HG02870 (cell line): ENCODE data around the gene SF3B1.
"Not testable (repeated sequence)": the region's sequence is repeated elsewhere in the genome, so short reads cannot be mapped to it uniquely, and the experiment has no call there.

Source experiments
- ATAC-seq: cut with Tn5 transposase; IDR thresholded peaks from one replicate; pipeline ENCODE4 v1.9.1; 2021; ENCODE audit warnings: mild to moderate bottlenecking, moderate library complexity; ENCODE audit not compliant: unreplicated experiment

SF3B1 gene

DNA sequence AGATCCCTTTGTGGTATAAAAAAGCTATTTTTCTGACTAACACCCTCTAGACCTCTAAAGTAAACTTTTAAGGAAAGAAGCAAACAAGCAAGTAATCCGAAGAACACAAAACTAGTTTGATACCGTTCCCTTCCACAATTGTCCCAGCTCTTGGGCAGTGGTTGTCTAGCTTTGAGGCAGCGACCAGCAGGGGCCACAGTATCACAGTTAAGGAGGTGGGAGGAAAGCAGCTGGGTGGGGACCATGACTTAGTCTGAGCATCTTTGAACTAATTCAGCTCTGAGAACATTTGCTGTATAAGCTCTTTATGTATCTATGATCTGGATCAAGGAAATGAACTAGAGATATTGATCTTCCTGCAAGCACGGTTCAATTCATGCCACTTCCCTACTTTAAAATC is 51.0 kb downstream of the SF3B1 start:
- ATAC-seq, result no peak

DNA sequence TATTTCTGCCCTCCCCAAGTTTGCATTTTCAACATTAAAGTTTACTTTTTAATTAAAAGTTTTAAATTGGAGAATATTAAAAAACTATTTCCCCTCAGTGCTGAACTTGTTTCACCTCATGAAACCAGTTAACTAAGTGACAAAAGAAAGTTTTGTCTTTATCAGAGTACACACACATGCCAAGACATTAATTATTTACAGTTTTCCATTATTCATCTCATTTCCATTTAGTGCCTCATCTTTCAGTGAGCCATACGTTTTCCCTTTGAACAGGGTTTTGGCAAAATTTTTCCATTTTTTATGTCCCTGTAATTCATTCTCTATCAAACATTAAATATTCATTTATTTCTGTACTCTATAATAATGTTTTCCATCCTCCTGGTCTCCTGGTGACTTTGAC is 53.2 kb downstream of the SF3B1 start:
- no peak for ATAC-seq

DNA sequence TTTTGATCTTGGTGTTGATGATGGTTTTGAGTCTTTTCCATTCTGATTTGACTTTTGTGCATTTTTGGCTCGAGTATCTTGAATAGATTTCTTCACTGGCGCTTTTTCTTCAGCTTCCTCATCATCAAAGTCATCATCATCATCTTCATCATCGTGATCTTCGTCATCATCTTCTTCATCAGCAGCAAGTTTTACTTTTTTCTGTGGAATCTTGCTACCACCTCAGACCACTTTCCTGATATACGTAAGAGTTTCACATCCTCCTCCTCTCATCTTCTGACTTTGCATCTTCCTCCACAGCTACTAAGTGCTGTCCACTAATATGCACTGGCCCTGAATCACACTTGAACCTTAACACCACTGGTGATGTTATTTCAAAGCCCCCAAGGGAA is 54.9 kb downstream of the SF3B1 start:
- not testable (repeated sequence) for ATAC-seq

DNA sequence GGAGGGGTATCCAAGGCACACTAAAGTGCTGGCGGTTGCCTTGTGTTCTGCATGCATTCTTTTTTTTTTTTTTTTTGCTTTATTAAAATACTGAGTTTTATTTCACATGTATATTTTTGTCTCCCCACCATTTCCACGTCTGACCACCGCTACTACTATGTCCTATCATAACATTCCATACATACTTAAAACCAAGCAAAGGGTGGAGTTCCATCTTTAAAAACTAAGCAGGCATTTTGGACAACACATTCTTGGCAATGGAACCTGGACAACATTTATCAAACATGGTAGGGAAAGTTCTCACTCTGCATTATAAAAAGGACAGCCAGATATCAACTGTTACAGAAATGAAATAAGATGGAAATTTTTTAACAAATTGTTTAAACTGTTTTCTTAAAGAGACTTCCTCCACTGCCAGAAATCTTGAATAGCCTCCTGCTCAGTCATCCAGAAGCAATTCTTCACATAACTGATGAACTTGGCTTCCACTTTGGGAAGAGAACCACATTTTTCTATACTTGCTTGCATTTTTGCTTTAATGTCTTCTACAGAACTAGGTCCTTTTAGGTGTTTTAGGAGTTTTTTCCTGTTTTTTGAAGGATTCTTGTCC is 55.4 kb downstream of the SF3B1 start:
- not testable (repeated sequence) for ATAC-seq

DNA sequence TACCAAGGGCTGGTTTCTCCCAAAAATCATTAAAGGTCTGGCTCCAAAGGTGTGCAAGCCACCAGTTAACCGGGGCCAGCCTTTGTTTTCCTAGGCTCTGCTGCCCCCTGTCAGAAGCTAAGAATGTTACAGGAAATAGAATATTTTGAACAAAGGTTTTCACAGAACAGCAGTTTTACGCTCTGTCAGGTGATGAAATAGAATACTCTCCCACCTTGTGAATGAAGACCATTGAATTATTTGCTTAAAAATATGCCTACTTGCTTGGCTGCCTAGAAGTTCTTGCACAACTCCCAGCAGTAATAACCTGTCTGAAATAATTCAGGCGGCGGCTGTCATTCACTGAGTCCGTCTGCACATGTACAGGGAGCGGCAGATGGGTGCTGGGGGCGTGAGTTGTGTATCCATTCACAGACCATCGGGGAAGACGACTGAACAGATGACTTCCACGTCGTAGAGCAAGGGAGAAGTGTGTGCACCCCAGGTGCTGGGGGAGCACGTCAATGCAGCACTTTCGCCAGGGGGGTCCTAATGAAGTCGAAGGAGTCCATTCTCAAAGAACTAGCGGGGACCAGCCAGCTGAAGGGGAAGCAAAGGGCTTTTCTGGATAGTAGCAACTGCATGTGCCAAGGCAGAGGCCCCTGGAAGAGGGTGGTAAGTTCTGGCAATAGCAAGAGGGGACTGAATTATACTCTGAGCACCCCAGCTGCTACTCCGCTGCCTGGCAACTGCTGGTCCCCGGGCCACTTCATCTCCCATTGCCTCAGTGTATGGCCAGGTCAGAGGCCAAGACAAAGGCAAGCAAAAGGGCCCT is 56.1 kb downstream of the SF3B1 start:
- no peak for ATAC-seq

DNA sequence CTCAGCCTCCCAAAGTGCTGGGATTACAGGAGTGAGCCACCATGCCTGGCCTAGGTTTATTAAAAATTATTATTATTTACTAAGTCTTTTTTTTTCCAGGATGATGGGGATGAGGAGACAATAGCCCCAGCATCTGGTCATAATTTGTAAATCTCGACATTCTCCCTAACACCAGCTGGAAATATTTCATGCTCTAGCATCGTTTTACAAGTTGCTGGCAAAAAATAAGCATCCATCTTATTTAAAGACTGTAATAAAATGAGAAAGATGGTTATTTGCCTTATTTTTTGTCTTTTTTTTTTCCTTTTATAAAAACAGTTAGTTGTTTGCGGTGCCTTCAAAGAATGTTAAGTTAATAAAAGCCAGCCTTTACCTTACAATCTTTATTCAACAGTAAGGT is 56.7 kb downstream of the SF3B1 start:
- no peak for ATAC-seq

DNA sequence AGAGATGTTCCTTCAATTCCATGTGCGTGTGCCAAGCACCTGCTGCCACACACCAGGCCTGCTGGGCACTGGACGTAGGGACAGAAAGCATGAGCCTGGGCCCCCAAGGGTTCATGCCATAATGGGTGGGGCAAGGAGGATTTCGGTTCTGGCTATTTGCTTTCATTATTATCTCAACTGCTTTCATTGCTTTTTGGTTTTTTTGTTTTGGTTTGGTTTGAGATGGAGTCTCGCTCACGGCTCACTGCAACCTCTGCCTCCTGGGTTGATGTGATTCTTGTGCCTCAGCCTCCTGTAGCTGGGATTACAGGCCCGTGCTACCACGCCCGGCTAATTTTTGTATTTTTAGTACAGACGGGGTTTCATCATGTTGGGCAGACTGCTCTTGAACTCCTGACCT is 57.2 kb downstream of the SF3B1 start:
- ATAC-seq, result no peak

DNA sequence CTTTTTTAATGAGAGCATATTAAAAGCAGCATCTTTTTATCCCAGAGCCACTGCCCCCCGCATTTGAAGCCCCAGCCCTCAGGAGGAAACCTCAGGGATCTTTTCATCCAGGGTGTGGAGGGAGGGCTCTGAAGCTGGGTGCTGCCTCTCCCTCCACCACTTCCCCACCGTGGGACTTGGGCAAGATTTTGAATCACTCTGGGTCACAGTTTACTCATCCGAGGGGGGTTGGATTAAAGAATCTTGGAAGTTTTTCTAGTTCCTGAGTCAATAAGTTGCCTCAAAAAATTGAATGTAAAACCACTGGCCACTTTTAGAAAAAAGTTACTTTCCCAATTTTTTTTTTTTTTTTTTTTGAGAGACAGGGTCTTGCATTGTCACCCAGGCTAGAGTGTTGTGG is 62.2 kb downstream of the SF3B1 start:
- no peak for ATAC-seq

DNA sequence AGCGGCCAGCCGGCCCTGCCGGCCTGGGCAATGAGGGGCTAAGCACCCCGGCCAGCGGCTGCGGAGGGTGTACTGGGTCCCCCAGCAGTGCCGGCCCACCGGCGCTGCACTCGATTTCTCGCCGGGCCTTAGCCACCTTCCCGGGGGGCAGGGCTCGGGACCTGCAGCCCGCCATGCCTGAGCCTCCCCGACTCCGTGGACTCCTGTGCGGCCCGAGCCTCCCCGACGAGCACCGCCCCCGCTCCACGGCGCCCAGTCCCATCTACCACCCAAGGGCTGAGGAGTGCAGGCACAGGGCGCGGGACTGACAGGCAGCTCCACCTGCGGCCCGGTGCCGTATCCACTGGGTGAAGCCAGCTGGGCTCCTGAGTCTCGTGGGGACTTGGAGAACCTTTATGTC is 64.2 kb downstream of the SF3B1 start:
- not testable (repeated sequence) for ATAC-seq

DNA sequence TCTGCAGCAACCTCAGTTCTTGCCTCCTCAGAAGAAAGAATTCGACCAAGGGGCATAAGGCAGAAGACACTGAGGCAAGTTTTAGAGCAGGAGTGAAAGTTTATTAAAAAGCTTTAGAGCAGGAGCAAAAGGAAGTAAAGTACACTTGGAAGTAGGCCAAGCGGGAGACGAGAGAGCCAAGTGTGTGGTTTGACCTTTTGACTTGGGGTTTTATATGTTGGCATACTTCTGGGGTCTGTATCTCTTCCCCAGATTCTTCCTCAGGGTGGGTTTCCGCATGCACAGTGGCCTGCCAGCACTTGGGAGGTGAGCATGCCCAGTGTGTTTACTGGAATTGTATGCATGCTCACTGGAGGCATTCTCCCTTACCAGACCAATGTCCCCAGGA is 64.9 kb downstream of the SF3B1 start:
- no peak for ATAC-seq

DNA sequence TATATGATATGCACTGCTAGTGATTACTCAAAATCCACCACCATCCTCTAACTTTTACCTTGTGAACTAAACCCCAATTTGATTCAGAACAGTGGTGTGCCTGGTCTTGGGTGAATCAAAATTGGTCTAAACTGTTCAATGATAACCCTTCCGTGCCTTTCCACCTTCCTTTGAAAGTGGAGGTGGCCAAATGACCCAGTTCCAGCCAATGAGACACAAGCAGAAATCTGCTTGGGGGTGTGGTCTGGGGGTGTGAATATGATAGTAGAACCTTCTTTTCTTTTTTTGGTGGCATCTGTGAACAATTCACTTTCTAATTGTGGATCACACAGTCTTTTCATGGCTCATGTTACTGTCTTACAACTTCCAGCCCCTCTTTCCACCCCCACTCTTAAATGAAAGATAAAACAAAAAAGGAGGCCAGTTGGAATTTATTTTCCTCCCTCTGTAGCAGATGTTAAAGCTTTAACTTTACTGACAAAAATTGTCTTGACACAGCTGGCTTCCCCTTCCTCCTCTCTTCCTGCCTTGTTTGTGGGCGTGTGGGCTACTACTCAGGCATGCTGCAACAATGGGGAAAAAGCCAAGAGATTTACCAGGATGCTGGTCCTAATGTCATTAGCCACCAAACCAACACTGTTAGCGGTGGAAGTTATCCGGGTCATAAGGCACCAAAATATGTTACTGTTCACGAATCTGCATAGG is 65.4 kb downstream of the SF3B1 start:
- ATAC-seq, result no peak

DNA sequence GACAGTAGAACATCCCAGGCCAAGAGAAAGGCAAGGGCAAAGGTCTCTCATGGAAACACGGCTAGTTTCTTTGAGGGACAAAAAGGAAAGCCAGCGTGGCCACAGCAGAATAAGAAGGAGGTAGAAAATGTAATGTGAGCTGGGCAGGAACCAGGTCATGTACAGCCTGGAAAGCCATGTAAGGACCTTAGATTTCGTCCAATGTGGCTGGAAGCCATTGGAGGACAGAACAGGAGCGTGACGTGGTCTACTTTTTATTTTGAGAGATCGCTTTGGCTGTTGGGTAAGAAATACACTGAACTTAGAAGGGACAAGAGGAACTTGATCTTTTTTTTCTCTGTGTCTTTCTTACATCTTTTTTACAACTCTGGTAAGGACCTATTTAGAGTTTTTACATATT is 66.4 kb downstream of the SF3B1 start:
- no peak for ATAC-seq

DNA sequence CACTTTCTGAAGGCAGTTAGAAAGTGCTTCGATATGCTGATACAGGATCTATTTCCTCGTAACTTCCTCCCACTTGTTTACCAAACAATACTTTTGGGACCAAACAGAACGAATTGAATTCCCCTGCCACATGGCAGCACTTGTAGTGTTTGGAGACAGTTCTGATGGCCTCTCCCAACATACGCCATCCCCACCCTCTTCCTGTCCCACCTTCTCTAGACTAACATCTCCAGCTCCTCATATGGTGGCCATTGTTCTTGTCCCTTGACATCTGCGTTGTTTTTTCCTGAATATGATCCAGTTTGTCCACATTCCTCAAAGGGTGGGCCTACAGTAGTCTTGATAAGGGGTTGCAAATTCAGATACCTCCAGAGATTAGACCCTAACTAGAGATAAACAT is 70.8 kb downstream of the SF3B1 start:
- ATAC-seq, result no peak

DNA sequence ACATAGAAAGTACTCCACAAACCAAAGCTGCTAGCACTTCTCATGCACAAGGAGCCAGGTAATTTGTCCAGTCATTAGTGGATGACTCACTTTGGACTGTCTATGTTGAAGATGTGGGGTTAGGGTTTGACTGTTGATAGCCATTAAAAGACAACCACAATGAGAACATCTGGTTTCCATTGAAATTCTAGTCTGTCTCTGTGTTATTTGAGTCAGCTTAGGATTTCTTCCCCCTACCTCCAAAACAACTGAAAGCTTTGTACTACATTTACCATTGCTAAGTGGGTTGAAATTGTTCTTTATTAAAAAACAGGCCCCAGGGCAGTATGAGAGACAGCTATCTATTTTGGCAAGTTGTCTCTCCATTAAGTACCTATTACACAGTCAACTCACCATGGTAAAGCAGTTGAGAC is 74.1 kb downstream of the SF3B1 start:
- peak; percentile 95 for ATAC-seq

DNA sequence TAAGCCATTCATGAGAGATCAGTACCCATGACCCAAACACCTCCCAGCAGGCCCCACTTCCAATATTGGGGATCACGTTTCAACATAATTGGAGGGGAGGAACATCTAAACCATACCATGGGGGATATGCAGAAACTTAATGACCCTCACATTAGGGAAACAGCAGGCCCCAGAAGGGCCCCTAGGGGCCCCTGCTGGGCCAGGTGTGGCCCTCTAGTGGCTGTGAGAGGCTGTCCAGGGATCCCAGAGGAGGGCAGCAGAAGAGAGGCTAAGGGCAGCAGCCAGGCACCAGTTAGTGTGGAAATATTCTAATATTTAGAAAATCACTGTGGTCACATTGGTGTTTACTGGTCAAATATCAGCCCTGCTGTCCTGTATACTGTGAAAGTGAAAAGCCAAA is 75.0 kb downstream of the SF3B1 start:
- ATAC-seq, result no peak

DNA sequence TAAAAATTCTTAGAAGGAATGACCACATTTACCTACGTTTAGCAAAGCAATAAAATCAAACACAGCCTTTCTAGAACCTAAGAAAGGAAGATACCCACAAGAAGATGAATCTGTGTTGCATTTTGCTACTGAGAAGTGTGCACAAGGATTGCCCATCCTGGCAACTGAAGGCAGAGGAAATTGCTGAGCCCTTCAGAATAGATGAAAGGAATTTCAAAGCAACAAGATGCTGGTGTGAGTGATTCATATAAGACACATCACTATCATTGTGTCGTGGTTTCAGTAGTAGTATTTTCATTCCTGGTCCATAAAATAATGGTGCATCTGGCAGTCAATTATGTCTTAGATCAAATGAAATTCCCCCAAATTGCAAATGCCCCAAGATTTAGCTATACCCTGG is 75.9 kb downstream of the SF3B1 start:
- no peak for ATAC-seq

DNA sequence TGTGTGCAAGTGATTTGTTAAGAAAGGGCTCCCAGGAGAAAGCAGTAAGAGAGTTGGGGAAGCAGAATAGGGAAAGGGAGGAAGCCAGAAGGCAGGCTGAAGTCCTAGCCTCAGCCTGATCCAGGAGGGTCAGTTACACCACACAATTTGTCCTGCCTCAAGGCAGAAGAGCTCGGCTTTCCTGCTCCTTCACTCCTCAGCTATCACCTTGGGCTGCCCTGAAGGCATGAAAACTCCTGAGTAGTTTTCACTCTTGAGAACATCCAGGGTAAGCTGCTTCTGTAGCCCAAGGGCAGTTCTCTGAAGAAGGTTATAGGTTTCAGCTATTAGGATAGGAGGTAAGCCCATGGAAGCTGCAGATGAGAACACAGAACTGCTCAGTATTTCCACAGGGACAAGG is 76.8 kb downstream of the SF3B1 start:
- ATAC-seq, result no peak

DNA sequence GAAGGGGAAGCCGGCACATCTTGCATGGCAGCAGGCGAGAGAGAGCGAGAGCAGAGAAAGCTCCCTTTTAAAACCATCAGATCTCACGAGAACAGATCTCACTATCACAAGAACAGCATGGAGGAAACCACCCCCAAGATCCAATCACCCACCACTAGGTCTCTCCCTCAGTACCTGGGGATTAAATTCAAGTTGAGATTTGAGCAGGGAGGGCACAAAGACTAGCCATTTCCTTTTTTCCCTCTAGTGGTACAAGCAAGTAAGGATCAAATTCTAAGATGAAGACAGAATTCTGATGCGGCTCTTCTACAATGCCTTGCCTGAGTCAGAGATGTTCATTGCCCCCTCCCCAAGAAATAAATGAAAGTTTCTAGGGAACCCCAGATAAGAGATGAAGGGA is 78.7 kb downstream of the SF3B1 start:
- no peak for ATAC-seq

DNA sequence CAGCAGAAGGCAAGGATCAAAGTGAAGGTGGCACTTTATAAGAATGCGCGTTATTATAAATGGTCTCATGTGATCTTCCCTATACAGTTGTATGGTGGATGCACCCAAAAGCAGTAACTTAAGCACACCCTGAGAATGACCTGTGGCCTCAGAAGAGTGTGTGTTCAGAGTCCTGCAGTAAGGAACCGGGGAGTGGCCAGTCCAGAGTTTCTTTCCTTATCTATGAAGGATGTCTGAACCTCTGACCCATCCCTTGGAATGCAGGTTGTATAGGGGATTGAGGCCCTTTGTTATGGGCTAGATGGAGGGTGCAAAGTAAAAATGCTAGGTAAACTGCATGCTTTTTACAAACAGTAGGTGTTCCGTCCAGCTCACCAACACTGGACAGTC is 80.7 kb downstream of the SF3B1 start:
- ATAC-seq, result no peak

DNA sequence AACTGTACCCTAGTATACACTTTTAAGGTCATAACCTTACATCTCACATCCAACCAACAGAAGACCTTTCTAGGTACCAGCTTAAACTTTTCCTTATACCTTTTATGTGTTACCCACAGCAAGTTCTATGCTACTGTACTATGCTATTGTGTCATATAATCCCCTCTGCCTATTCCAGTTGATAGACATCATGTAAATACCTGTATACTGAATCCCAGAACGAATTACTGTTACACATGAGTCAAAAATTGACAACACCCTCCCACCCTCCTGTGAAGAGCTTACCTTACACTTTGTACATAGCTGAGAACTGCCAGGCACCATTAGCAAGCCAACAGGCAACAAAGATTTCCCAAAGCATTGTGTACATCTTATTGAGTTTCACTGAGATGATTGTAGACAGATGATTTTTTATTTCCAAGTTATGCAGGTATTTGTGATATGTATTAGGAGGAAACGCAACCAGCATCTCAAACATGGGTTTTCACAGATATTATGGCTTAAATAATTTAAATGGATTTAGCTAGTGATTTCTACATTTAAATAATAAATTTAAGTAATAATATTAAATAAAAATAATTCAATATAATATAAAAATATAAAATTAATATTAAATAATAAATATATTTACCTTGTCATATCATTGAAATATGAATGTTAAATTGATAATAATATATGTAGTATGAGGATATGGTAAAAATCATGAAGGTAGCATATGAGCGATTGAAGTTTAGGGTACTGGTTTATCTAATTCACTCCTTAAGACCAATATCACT is 81.2 kb downstream of the SF3B1 start:
- no peak for ATAC-seq

DNA sequence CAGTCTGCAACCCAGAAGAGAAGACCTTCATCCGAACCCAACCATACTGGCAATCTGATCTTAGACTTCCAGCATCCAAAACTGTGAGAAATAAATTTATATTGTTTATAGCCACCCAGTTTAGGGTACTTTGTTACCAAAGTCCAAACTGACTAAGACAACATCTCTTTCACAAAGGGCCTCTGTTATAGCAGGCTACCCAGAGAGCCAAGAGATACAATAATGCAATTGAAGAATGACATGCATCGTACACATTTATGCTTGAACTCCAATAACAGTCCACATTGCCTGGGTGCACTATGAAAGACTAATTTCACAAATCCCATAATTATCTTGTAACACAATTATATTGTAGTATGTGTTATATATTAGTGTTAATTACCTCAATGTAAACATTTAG is 85.1 kb downstream of the SF3B1 start:
- ATAC-seq, result no peak
